Memory B cell (primary cell): Measurements from ENCODE around the gene ATF6.
A peak's percentile ranks its signal among the peaks of the same experiment; 100 is the strongest.
"Not testable (repeated sequence)": the region's sequence is repeated elsewhere in the genome, so short reads cannot be mapped to it uniquely, and the experiment has no call there.

ENCODE experiments used
- ATAC-seq: fragments of 150-1000 bp; cut with Tn5 transposase; 2 replicates; pipeline ENCODE4 v1.10.0; 2021; ENCODE audit warnings: low read depth, mild to moderate bottlenecking, moderate library complexity
- DNase-seq, 2 donors: peaks; one replicate each; pipeline ENCODE4 v3.0.0; 2022; ENCODE audit warnings: low spot score in 2 of 2
- H3K27ac Mint-ChIP-seq: one replicate; pipeline ENCODE4 v1.8.0; 2022; ENCODE audit warnings: mild to moderate bottlenecking, moderate library complexity, mixed read lengths
- H3K27me3 Mint-ChIP-seq: one replicate; pipeline ENCODE4 v1.8.0; 2022; ENCODE audit warnings: mixed read lengths
- H3K36me3 Mint-ChIP-seq: one replicate; pipeline ENCODE4 v1.8.0; 2022; ENCODE audit warnings: mild to moderate bottlenecking, mixed read lengths
- H3K4me1 Mint-ChIP-seq: one replicate; pipeline ENCODE4 v1.8.0; 2022; ENCODE audit warnings: mixed read lengths
- H3K4me3 Mint-ChIP-seq: one replicate; pipeline ENCODE4 v1.8.0; 2022; ENCODE audit warnings: mild to moderate bottlenecking, moderate library complexity, mixed read lengths
- H3K9me3 Mint-ChIP-seq: one replicate; pipeline ENCODE4 v1.8.0; 2022; ENCODE audit warnings: mixed read lengths

The ATF6 gene, protein sequence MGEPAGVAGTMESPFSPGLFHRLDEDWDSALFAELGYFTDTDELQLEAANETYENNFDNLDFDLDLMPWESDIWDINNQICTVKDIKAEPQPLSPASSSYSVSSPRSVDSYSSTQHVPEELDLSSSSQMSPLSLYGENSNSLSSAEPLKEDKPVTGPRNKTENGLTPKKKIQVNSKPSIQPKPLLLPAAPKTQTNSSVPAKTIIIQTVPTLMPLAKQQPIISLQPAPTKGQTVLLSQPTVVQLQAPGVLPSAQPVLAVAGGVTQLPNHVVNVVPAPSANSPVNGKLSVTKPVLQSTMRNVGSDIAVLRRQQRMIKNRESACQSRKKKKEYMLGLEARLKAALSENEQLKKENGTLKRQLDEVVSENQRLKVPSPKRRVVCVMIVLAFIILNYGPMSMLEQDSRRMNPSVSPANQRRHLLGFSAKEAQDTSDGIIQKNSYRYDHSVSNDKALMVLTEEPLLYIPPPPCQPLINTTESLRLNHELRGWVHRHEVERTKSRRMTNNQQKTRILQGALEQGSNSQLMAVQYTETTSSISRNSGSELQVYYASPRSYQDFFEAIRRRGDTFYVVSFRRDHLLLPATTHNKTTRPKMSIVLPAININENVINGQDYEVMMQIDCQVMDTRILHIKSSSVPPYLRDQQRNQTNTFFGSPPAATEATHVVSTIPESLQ

GRCh38 chr1:161766102-161766981 lies at the start of gene ATF6:
Gene ATF6, plus strand, starts transcription at chr1:161766320. Its CDS starts 41 bp downstream, at chr1:161766361.
- peak; percentile 76 for ATAC-seq
- no peaks in the 10 kb centered on the region for H3K27me3 Mint-ChIP-seq
- H3K9me3 Mint-ChIP-seq: no peaks in the 10 kb centered on the region
- peak within 1 kb of the TSS; percentile 98 for H3K4me3 Mint-ChIP-seq
- DNase-seq: peak; percentile 75 to 77
- H3K4me1 Mint-ChIP-seq: peaks cover 24% of the 10 kb centered on the region
- peak within 1 kb of the TSS; percentile 97 for H3K27ac Mint-ChIP-seq
- peaks cover 2% of the 10 kb centered on the region for H3K36me3 Mint-ChIP-seq

DNA sequence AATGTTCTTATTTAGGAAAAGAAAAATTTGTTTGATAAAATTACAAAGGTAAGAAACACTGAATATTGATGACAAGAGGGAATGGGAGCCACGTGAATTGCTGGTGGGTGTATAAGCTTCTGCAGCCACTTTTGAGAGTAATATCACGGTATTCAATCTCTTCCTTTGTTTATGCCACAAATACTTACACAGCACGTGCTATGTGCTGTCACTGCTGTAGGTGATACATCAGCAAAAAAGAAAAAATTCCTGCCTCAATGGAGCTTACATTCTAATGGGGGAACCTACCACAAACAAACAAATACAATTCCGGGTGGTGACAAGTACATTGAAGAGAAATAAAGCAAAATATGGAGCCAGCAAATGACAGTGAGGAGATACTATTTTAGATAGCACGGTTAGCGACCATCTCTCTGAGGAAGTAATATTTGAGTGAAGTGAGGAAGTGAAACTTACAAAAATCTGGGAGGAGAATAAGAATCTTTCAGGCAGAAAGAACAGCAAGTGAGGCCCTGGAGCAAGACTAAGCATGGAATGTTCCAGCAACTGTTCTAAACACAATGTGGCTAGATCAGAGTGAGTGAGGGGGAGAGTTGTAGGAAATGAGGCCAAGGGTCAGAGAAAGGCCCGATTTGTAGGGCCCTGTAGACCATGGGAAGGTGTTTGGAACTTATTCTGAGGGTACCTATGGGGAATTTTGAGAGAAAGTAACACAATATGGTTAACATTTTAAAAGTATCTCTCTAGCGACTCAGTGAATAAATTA lies 47.4 kb upstream of the ATF6 start:
- Mint-ChIP-seq H3K9me3 (no peaks in the 10 kb centered on the region), H3K27me3 (no peaks in the 10 kb centered on the region), H3K4me1 (peaks cover 37% of the 10 kb centered on the region), H3K36me3 (no peaks in the 10 kb centered on the region), H3K27ac (peak overlapping the region; percentile 45), H3K4me3 (peak overlapping the region; percentile 63)
- peak; percentile 97 for ATAC-seq
- peak in 1 of 2 donors; percentile 42 for DNase-seq

GRCh38 chr1:161719325-161719611 lies 46.9 kb upstream of the ATF6 start:
- H3K27ac Mint-ChIP-seq: peak overlapping the region; percentile 45
- no peaks in the 10 kb centered on the region for H3K27me3 Mint-ChIP-seq
- H3K4me3 Mint-ChIP-seq: peak overlapping the region; percentile 3
- no peak for ATAC-seq
- no peaks in the 10 kb centered on the region for H3K9me3 Mint-ChIP-seq
- peaks cover 39% of the 10 kb centered on the region for H3K4me1 Mint-ChIP-seq
- no peaks in the 10 kb centered on the region for H3K36me3 Mint-ChIP-seq
- DNase-seq: no peak

DNA sequence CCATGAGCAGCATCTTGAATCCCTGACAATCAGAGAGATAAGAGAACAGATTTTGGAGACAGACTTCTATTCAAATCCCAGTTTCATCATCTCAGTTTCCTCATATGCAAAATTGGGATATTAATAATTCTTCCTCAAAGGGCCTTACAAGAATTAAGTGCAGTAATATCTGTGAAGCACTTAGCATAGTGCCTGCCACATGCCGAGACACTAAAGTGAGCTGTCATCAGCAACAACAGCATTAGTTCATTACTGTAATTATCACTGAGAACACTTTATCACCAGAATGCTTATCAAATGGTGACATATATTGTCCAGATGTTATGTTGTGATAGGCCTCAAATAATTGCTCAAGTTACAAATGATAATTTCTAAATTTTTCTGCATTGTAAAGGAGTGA lies 45.7 kb upstream of the ATF6 start:
- Mint-ChIP-seq H3K27ac (no peak overlapping the region), H3K9me3 (no peaks in the 10 kb centered on the region), H3K4me1 (peaks cover 47% of the 10 kb centered on the region), H3K36me3 (no peaks in the 10 kb centered on the region), H3K4me3 (no peak overlapping the region), H3K27me3 (no peaks in the 10 kb centered on the region)
- DNase-seq (no peak), ATAC-seq (no peak)

DNA sequence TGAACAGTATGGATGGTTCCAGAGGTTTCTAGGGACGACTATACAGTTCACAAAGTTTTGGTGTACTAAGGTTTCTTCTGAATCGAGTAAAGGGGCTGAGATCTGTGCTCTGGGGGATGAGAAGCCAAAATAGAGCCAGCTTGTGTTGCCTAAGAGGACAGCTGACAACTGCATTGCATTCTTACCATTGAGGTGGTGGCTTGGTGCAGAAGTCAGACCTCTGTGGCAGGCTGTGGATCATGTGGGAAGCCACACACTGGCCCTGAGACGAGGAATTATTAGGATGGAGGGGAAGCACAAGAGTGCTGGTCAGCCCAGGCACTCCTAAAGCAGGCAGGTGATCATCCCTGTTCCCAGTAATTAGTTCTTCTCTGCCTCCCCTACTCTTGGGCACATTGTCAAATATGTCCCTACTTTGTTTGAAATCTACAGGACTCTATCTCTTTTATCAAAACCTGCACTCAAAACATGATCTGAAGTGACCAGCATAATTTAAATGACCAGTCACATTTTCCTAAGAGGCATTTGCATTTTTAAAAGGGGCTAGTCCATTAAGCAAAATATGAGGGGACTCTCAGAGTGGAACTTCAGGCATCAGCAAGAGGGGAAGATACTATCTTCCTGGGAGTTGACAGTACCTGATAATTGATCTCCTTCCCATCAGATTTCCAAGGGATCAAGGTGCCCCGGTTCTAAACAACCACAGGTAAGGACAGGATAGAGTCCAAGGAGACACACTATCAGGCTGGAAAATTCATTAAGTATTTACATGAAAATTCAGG lies 45.0 kb upstream of the ATF6 start, which contains the start of gene FCRLB:
Gene FCRLB, plus strand, starts transcription at position 589 of the 782 bp plus-strand sequence. CDS start 1,129 bp downstream, outside the sequence.
- Mint-ChIP-seq H3K4me1 (peaks cover 52% of the 10 kb centered on the region), H3K36me3 (no peaks in the 10 kb centered on the region)

GRCh38 chr1:161721738-161722343 lies 44.3 kb upstream of the ATF6 start:
- no peaks in the 10 kb centered on the region for H3K36me3 Mint-ChIP-seq
- no peak overlapping the region for H3K27ac Mint-ChIP-seq
- ATAC-seq: no peak
- H3K9me3 Mint-ChIP-seq: no peaks in the 10 kb centered on the region
- peaks cover 52% of the 10 kb centered on the region for H3K4me1 Mint-ChIP-seq
- no peaks in the 10 kb centered on the region for H3K27me3 Mint-ChIP-seq
- DNase-seq: no peak
- H3K4me3 Mint-ChIP-seq: no peak overlapping the region

More for the DNA sequence above, 45.0 kb upstream of the ATF6 start, which contains the start of gene FCRLB:
- H3K4me3 Mint-ChIP-seq: no peak within 1 kb of the TSS
- no peaks in the 10 kb centered on the region for H3K9me3 Mint-ChIP-seq
- no peak for ATAC-seq
- DNase-seq: no peak
- no peak within 1 kb of the TSS for H3K27ac Mint-ChIP-seq
- no peaks in the 10 kb centered on the region for H3K27me3 Mint-ChIP-seq

- ATAC-seq (no peak), DNase-seq (no peak)
- Mint-ChIP-seq H3K4me1 (peaks cover 47% of the 10 kb centered on the region), H3K27me3 (no peaks in the 10 kb centered on the region), H3K27ac (no peak overlapping the region), H3K4me3 (no peak overlapping the region), H3K9me3 (no peaks in the 10 kb centered on the region), H3K36me3 (no peaks in the 10 kb centered on the region)
Observed at GRCh38 chr1:161722406-161722805, 43.7 kb upstream of the ATF6 start.

DNA sequence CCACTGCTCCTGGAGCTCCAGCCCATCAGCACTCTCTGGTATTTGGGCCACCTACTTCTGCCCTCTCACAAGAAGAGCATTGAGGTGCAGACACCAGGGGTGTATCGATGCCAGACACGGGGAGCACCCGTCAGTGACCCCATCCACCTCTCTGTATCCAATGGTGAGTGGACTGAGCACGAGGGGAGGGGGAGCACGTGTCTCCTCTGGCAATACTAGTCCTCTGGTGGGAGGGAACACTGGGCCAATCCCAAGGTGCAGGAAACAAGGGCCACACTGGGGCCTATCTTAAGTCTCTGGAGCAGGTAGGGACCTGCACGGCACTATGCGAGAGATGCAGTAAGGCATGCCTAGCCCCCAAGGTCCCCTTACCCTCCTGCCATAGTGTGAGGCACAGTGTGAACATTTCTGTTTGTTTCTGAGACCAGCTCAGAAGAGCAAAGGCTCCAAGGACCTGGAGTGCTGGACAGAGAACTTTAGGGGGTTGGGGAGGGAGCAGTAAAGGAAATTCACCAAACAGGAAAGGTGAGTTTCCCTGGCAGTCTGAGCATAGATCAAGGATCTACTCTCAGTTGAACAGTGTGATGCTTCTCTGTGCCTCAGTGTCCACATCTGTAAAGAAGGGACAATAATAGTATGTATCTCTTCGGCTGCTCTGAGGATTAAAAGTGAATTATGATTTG lies 42.5 kb upstream of the ATF6 start:
- H3K27ac Mint-ChIP-seq: no peak overlapping the region
- no peaks in the 10 kb centered on the region for H3K9me3 Mint-ChIP-seq
- peaks cover 48% of the 10 kb centered on the region for H3K4me1 Mint-ChIP-seq
- no peak overlapping the region for H3K4me3 Mint-ChIP-seq
- ATAC-seq (no peak), DNase-seq (no peak)
- no peaks in the 10 kb centered on the region for H3K27me3 Mint-ChIP-seq
- no peaks in the 10 kb centered on the region for H3K36me3 Mint-ChIP-seq

DNA sequence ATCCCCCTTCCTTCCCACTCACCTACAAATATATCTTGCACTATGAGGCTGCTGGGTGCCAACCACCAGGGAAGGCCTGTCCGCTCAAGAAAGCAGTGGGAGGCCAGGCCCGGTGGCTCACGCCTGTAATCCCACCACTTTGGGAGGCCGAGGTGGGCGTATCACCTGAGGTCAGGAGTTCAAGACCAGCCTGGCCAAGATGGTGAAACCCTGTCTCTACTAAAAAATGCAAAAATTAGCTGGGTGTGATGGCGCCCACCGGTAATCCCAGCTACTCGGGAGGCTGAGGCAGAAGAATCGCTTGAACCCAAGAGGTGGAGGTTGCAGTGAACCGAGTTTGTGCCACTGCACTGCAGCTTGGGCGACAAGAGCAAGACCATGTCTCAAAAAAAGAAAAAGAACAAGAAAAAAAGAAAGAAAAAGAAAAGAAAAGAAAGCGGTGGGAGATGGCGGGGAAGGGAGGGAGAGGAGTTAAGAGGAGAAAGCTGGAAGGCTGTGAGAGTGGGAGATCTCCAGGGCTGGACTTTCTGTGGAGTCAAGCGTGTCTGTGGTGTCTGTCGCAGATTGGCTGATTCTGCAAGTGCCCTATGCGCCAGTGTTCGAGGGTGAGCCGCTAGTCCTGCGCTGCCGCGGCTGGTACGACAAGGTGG lies 40.7 kb upstream of the ATF6 start:
- H3K4me3 Mint-ChIP-seq: peak overlapping the region; percentile 97
- DNase-seq, ATAC-seq, H3K27me3 Mint-ChIP-seq, H3K36me3 Mint-ChIP-seq, H3K9me3 Mint-ChIP-seq: not testable (repeated sequence)
- H3K4me1 Mint-ChIP-seq: peaks cover 42% of the 10 kb centered on the region
- peak overlapping the region; percentile 71 for H3K27ac Mint-ChIP-seq

DNA sequence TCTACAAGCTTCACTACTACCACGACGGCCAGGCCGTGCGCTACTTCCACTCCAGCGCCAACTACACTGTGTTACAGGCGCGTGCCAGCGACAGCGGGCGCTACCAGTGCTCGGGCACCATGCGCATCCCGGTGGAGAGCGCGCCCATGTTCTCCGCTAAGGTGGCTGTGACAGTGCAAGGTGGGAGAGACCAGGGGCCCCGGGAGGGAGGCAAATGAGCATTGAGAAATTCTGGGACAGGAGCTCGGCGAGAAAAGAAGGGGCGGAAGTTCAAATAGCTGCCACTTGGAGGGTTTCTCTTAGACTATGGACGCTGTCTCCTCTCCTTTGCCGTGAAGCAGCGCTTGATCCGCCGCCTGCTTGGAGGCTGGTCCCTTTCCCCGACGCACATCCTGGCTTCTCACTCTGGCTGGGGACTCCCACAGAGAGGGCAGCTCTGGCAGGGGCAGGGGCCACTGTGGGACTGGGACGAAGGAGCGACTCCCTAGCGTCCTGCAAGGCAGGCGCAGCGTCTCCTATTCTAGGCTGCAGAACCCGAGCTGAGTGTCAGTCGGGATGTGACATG lies 40.1 kb upstream of the ATF6 start:
- peaks cover 39% of the 10 kb centered on the region for H3K4me1 Mint-ChIP-seq
- DNase-seq: peak; percentile 32 to 58
- H3K36me3 Mint-ChIP-seq: no peaks in the 10 kb centered on the region
- peak overlapping the region; percentile 97 for H3K4me3 Mint-ChIP-seq
- no peaks in the 10 kb centered on the region for H3K27me3 Mint-ChIP-seq
- ATAC-seq: peak; percentile 43
- H3K27ac Mint-ChIP-seq: peak overlapping the region; percentile 71
- H3K9me3 Mint-ChIP-seq: no peaks in the 10 kb centered on the region

DNA sequence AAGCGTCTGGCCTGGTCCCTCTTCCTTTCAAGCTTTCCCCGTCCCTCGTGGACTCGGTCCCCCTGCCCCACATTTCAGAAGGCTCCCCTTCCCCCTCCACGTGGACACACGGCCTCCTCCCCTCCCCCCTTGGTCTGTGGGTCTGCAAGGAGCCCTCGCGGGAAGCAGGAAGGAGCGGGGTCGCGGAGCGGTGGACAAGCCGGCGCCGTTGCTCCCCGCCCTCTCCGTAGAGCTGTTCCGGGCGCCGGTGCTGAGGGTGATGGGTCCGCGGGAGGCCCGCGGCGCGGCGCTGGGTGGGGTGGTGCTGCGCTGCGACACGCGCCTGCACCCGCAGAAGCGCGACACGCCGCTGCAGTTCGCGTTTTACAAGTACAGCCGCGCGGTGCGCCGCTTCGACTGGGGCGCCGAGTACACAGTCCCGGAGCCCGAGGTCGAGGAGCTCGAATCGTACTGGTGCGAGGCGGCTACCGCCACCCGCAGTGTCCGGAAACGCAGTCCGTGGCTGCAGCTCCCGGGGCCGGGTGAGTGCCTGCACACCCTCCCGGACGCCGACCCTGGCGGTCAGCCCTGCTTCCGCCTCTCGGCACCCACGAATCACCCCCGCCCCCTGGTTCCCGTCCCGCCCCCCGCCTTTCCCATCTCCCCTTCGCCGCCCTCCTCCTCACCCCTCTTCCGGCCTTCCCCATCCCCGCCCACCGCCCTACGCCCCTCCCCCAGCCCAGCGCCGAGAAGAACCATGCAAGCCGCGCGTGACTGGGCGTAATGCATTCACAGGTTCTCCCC lies 39.5 kb upstream of the ATF6 start:
- Mint-ChIP-seq H3K36me3 (no peaks in the 10 kb centered on the region), H3K27ac (peak overlapping the region; percentile 71), H3K4me1 (peaks cover 37% of the 10 kb centered on the region), H3K4me3 (peak overlapping the region; percentile 97), H3K27me3 (no peaks in the 10 kb centered on the region), H3K9me3 (no peaks in the 10 kb centered on the region)
- peak; percentile 44 to 61 for DNase-seq
- peak; percentile 67 for ATAC-seq
